Upper lobe of left lung (tissue), 4 donors: ENCODE measurements around the gene KRAS.

Experiments used
- POLR2A ChIP-seq, 4 donors: fragments of 450-650 bp; IDR thresholded peaks; one replicate each; pipeline ENCODE4 v1.5.1; 2016 to 2017; ENCODE audit warnings: antibody characterized with exemption in 4 of 4, mild to moderate bottlenecking in 2 of 4
- TF ChIP-seq, protein P1 (sequence below), 6 experiments: fragments of 450-650 bp in 4 of 6; fragments of 200-600 bp in 2 of 6; sonication (generic) in 2 of 6; IDR thresholded peaks; one replicate each; pipeline ENCODE4 v1.5.1; 2016 to 2019; ENCODE audit warnings: antibody characterized with exemption in 6 of 6

DNA sequence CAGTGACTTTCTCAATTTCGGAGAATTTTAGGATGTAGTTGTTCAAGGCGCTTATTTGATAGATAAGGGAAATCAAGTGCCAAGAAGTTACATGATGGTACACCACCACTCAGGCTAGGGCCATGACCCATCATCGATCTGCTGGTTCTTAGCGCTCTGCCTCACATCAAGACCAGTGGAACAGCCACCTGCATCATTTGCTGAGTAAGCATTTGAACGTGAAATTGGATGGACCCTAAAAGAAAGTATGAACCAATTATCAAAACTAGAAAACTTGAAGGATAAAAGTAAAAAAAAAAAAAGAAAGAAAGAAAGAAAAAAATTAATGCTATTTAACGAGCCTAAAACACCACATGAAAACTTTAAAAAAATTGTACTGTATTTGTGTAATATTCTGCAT, 27.5 kb upstream of the KRAS start:
- TF ChIP-seq POLR2A (IDR thresholded peaks at IDR 0.05), result no peak
- TF ChIP-seq, protein P1, sequence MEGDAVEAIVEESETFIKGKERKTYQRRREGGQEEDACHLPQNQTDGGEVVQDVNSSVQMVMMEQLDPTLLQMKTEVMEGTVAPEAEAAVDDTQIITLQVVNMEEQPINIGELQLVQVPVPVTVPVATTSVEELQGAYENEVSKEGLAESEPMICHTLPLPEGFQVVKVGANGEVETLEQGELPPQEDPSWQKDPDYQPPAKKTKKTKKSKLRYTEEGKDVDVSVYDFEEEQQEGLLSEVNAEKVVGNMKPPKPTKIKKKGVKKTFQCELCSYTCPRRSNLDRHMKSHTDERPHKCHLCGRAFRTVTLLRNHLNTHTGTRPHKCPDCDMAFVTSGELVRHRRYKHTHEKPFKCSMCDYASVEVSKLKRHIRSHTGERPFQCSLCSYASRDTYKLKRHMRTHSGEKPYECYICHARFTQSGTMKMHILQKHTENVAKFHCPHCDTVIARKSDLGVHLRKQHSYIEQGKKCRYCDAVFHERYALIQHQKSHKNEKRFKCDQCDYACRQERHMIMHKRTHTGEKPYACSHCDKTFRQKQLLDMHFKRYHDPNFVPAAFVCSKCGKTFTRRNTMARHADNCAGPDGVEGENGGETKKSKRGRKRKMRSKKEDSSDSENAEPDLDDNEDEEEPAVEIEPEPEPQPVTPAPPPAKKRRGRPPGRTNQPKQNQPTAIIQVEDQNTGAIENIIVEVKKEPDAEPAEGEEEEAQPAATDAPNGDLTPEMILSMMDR (IDR thresholded peaks at IDR 0.05), result no peak
